GM23248 (cell line): Measurements from ENCODE around the gene SERPINH1. TPM values are rescaled to one million over a fixed set of nuclear protein-coding genes. Genes with fewer than 3 reads are reported as not detected.

ENCODE experiments used
- DNase-seq: peaks from one replicate; pipeline ENCODE4 v3.0.0-alpha.2; 2015
- H2AFZ ChIP-seq: fragments of 200-600 bp; sonication (generic); 2 replicates; pipeline ENCODE4 v1.6.1; 2016; ENCODE audit warnings: antibody characterized with exemption
- H3F3A ChIP-seq: fragments of 200-600 bp; sonication (generic); 2 replicates; pipeline ENCODE4 v1.6.1; 2016; ENCODE audit warnings: mild to moderate bottlenecking, antibody characterized with exemption, mixed run types; ENCODE audit not compliant: insufficient read depth
- H3K27ac ChIP-seq: fragments of 200-600 bp; sonication (generic); 2 replicates; pipeline ENCODE4 v1.5.1; 2016; ENCODE audit warnings: mild to moderate bottlenecking
- H3K27me3 ChIP-seq: fragments of 200-600 bp; sonication (generic); replicated peaks from 2 replicates; pipeline ENCODE4 v1.6.1; 2016; ENCODE audit warnings: mild to moderate bottlenecking; ENCODE audit not compliant: insufficient read depth
- H3K36me3 ChIP-seq: fragments of 200-600 bp; sonication (generic); 2 replicates; pipeline ENCODE4 v1.6.1; 2016; ENCODE audit warnings: low read depth, mild to moderate bottlenecking
- H3K4me1 ChIP-seq: fragments of 200-600 bp; sonication (generic); 2 replicates; pipeline ENCODE4 v1.6.1; 2016; ENCODE audit warnings: mild to moderate bottlenecking; ENCODE audit not compliant: insufficient read depth
- H3K4me2 ChIP-seq: fragments of 200-600 bp; sonication (generic); one replicate; pipeline ENCODE4 v1.6.1; 2016; ENCODE audit warnings: mild to moderate bottlenecking; ENCODE audit not compliant: unreplicated experiment
- H3K4me3 ChIP-seq: fragments of 200-600 bp; sonication (generic); 2 replicates; pipeline ENCODE4 v1.5.1; 2016; ENCODE audit warnings: mild to moderate bottlenecking
- H3K79me2 ChIP-seq: fragments of 200-600 bp; sonication (generic); 2 replicates; pipeline ENCODE4 v1.6.1; 2016; ENCODE audit warnings: mild to moderate bottlenecking; ENCODE audit not compliant: insufficient read depth
- H3K9ac ChIP-seq: fragments of 200-600 bp; sonication (generic); 2 replicates; pipeline ENCODE4 v1.6.1; 2016; ENCODE audit warnings: mild to moderate bottlenecking
- H3K9me2 ChIP-seq: fragments of 200-600 bp; sonication (generic); 2 replicates; pipeline ENCODE4 v1.6.1; 2016; ENCODE audit warnings: mixed run types, mild to moderate bottlenecking, moderate library complexity; ENCODE audit not compliant: insufficient read depth
- H3K9me3 ChIP-seq: fragments of 200-600 bp; sonication (generic); one replicate; pipeline ENCODE4 v1.6.1; 2017; ENCODE audit warnings: low read depth
- H4K20me1 ChIP-seq: fragments of 200-600 bp; sonication (generic); 2 replicates; pipeline ENCODE4 v1.6.0; 2016; ENCODE audit not compliant: insufficient read depth
- EZH2 ChIP-seq: fragments of 200-600 bp; sonication (generic); IDR thresholded peaks from 2 replicates; pipeline ENCODE4 v1.6.1; 2018; ENCODE audit warnings: antibody characterized with exemption, mild to moderate bottlenecking; ENCODE audit not compliant: insufficient read depth, poor library complexity, severe bottlenecking
- EZH2phosphoT487 ChIP-seq: fragments of 200-600 bp; sonication (generic); IDR thresholded peaks from 2 replicates; pipeline ENCODE4 v1.6.1; 2018; ENCODE audit warnings: antibody characterized with exemption, moderate library complexity, mild to moderate bottlenecking, low read depth; ENCODE audit not compliant: insufficient read depth
- WGBS, 2 experiments: methylation state at CpG; one replicate each; pipeline ENCODE4 v1.1.6; 2015 to 2017; ENCODE audit warnings: low lambda C conversion rate in 2 of 2, low coverage in 1 of 2; ENCODE audit errors: missing lambda C conversion rate in 2 of 2; 5-methylcytosine and 5-hydroxymethylcytosine counted together
- in situ Hi-C: fragments of 300-500 bp; cut with MboI; formaldehyde crosslinking; loops from 2 replicates; pipeline ENCODE4 v1.15.0; 2020
- polyA plus RNA-seq: library from polyadenylated mRNA; unstranded; fragments of >200 nt; fragmentation: Nextera tagmentation; extraction: Ambion mirVana; gene quantifications from 2 replicates; pipeline ENCODE4 v1.2.1, GENCODE V29; 2016
- total RNA-seq: library from RNA; depleted of rRNA; stranded (reverse); fragments of >200 nt; shearing (Covaris generic); gene quantifications from 2 replicates; pipeline ENCODE4 v1.2.3, GENCODE V29; 2014; rRNA removed

Gene SERPINH1
- total and polyA plus RNA-seq, 2 experiments from 2014 or later = 520 to 1,872 TPM

GRCh38 chr11:75611823-75612222 is 49.8 kb downstream of the SERPINH1 start:
- no peaks in the 10 kb centered on the region for H3K36me3 ChIP-seq
- H2AFZ ChIP-seq = no peak overlapping the region
- no peaks in the 10 kb centered on the region for H3F3A ChIP-seq
- H3K9ac ChIP-seq = no peak overlapping the region
- in situ Hi-C loops = no loop called here
- H3K4me1 ChIP-seq = no peaks in the 10 kb centered on the region
- no peaks in the 10 kb centered on the region for H3K79me2 ChIP-seq
- no peak overlapping the region for H3K4me2 ChIP-seq
- H3K27me3 ChIP-seq = no peaks in the 10 kb centered on the region
- no peak overlapping the region for H3K27ac ChIP-seq
- H3K4me3 ChIP-seq = no peak overlapping the region
- no peaks in the 10 kb centered on the region for H4K20me1 ChIP-seq
- 73 to 75% methylated on average over 3 of the region's 3 CpGs for WGBS, 2 experiments
- no peaks in the 10 kb centered on the region for H3K9me2 ChIP-seq
- no peak for DNase-seq
- no peaks in the 10 kb centered on the region for H3K9me3 ChIP-seq
- TF ChIP-seq EZH2phosphoT487 (no peak), EZH2 (no peak)

GRCh38 chr11:75615751-75616150 is 53.7 kb downstream of the SERPINH1 start:
- no peak for DNase-seq
- no peaks in the 10 kb centered on the region for H3K9me2 ChIP-seq

GRCh38 chr11:75616281-75616680 is 54.2 kb downstream of the SERPINH1 start:
- no peaks in the 10 kb centered on the region for H3K9me2 ChIP-seq
- H3K4me1 ChIP-seq = no peaks in the 10 kb centered on the region
- TF ChIP-seq EZH2phosphoT487 (no peak), EZH2 (no peak)
- H3K9ac ChIP-seq = no peak overlapping the region
- DNase-seq = no peak
- H3K4me3 ChIP-seq = no peak overlapping the region
- H3K9me3 ChIP-seq = no peaks in the 10 kb centered on the region
- no peaks in the 10 kb centered on the region; the same call in 1 of the 2 replicates for H4K20me1 ChIP-seq
- H3K79me2 ChIP-seq = no peaks in the 10 kb centered on the region
- no peaks in the 10 kb centered on the region for H3F3A ChIP-seq
- in situ Hi-C loops = no loop called here
- no peak overlapping the region for H2AFZ ChIP-seq
- no peak overlapping the region for H3K4me2 ChIP-seq
- H3K27me3 ChIP-seq = no peaks in the 10 kb centered on the region
- 61 to 72% methylated on average over 5 of the region's 5 CpGs for WGBS, 2 experiments
- H3K27ac ChIP-seq = no peak overlapping the region
- no peaks in the 10 kb centered on the region for H3K36me3 ChIP-seq

More at GRCh38 chr11:75615751-75616150, 53.7 kb downstream of the SERPINH1 start:
- no peaks in the 10 kb centered on the region for H3K36me3 ChIP-seq
- H3K9ac ChIP-seq = no peak overlapping the region
- no peak overlapping the region for H3K4me3 ChIP-seq
- in situ Hi-C loops = no loop called here
- H3K9me3 ChIP-seq = no peaks in the 10 kb centered on the region
- TF ChIP-seq EZH2phosphoT487 (no peak), EZH2 (no peak)
- no peaks in the 10 kb centered on the region for H3F3A ChIP-seq
- WGBS, 2 experiments = 11 to 22% methylated on average over 4 to 7 of the region's 7 CpGs
- no peaks in the 10 kb centered on the region for H3K4me1 ChIP-seq
- H3K27me3 ChIP-seq = no peaks in the 10 kb centered on the region
- H2AFZ ChIP-seq = no peak overlapping the region
- H3K79me2 ChIP-seq = no peaks in the 10 kb centered on the region
- H3K4me2 ChIP-seq = no peak overlapping the region
- no peak overlapping the region for H3K27ac ChIP-seq
- H4K20me1 ChIP-seq = no peaks in the 10 kb centered on the region; the same call in 1 of the 2 replicates

Other genes with a start within 250 kb of the SERPINH1 start
- gene ARRB1, start 210.6 kb upstream of the SERPINH1 start, total RNA-seq = 2.1 and 3.1 TPM in 2 replicates
- 2.0 and 2.2 TPM in 2 replicates for gene ARRB1, start 210.6 kb upstream of the SERPINH1 start, polyA plus RNA-seq
- gene RPS3, start 162.7 kb upstream of the SERPINH1 start, total RNA-seq = 915 and 1,048 TPM in 2 replicates
- 896 and 915 TPM in 2 replicates for gene RPS3, start 162.7 kb upstream of the SERPINH1 start, polyA plus RNA-seq
- 10.5 and 13.0 TPM in 2 replicates for gene KLHL35, start 129.1 kb upstream of the SERPINH1 start, total RNA-seq
- 5.7 and 6.3 TPM in 2 replicates for gene KLHL35, start 129.1 kb upstream of the SERPINH1 start, polyA plus RNA-seq
- gene GDPD5, start 36.3 kb upstream of the SERPINH1 start, total RNA-seq = 7.0 and 10.7 TPM in 2 replicates
- gene GDPD5, start 36.3 kb upstream of the SERPINH1 start, polyA plus RNA-seq = 3.4 and 5.6 TPM in 2 replicates
- gene MAP6, start 106.8 kb downstream of the SERPINH1 start, total RNA-seq = 5.2 and 9.9 TPM in 2 replicates
- gene MAP6, start 106.8 kb downstream of the SERPINH1 start, polyA plus RNA-seq = 3.0 and 3.4 TPM in 2 replicates
- gene MOGAT2, start 155.6 kb downstream of the SERPINH1 start, total RNA-seq = not detected in 2 replicates
- gene MOGAT2, start 155.6 kb downstream of the SERPINH1 start, polyA plus RNA-seq = not detected in 2 replicates
- 7.6 and 10.0 TPM in 2 replicates for gene DGAT2, start 206.5 kb downstream of the SERPINH1 start, total RNA-seq
- 7.5 and 8.8 TPM in 2 replicates for gene DGAT2, start 206.5 kb downstream of the SERPINH1 start, polyA plus RNA-seq